Neural cell (in vitro differentiated cells): Measurements from ENCODE around the gene MRPL24. TPM values are rescaled to one million over a fixed set of nuclear protein-coding genes. Genes with fewer than 3 reads are reported as not detected.

Experiments used
- H2AFZ ChIP-seq: fragments of 200-600, 300-800 bp; sonication (generic), shearing (Covaris generic); 2 replicates; pipeline ENCODE4 v1.6.0; 2014; ENCODE audit warnings: low read depth, mild to moderate bottlenecking, antibody characterized with exemption, low read length, moderate library complexity
- H3F3A ChIP-seq: fragments of 200-600 bp; shearing (Covaris generic); 2 replicates; pipeline ENCODE4 v1.6.1; 2016; ENCODE audit warnings: mild to moderate bottlenecking, moderate library complexity, mixed read lengths, antibody characterized with exemption, low read length; ENCODE audit not compliant: insufficient read depth, poor library complexity, severe bottlenecking
- H3K27ac ChIP-seq: fragments of 200-600, 300-800 bp; sonication (generic), shearing (Covaris generic); 2 replicates; pipeline ENCODE4 v1.5.1; 2014; ENCODE audit warnings: mild to moderate bottlenecking, low read length, moderate library complexity
- H3K27me3 ChIP-seq: fragments of 300-800, 200-600 bp; sonication (generic), shearing (Covaris generic); 2 replicates; pipeline ENCODE4 v1.6.0; 2014; ENCODE audit warnings: mild to moderate bottlenecking, low read depth, low read length, moderate library complexity; ENCODE audit not compliant: insufficient read depth
- H3K36me3 ChIP-seq: fragments of 300-800, 200-600 bp; sonication (generic), shearing (Covaris generic); 2 replicates; pipeline ENCODE4 v1.5.1; 2014; ENCODE audit warnings: mild to moderate bottlenecking, antibody characterized with exemption, low read length, moderate library complexity; ENCODE audit not compliant: insufficient read depth
- H3K4me2 ChIP-seq: fragments of 300-800, 200-600 bp; sonication (generic), shearing (Covaris generic); 2 replicates; pipeline ENCODE4 v1.6.0; 2014; ENCODE audit warnings: mild to moderate bottlenecking, low read length
- H3K4me3 ChIP-seq: fragments of 300-800, 200-600 bp; sonication (generic), shearing (Covaris generic); 2 replicates; pipeline ENCODE4 v1.5.1; 2014; ENCODE audit warnings: mild to moderate bottlenecking, low read length, moderate library complexity
- H3K79me2 ChIP-seq: fragments of 200-600 bp; shearing (Covaris generic); replicated peaks from 2 replicates; pipeline ENCODE4 v1.6.0; 2014; ENCODE audit warnings: mild to moderate bottlenecking, low read length, moderate library complexity; ENCODE audit not compliant: insufficient read depth
- H3K9ac ChIP-seq: fragments of 300-800, 200-600 bp; sonication (generic), shearing (Covaris generic); 2 replicates; pipeline ENCODE4 v1.6.1; 2016; ENCODE audit warnings: mild to moderate bottlenecking, low read length, mixed read lengths
- H3K9me2 ChIP-seq: fragments of 200-600 bp; shearing (Covaris generic); 2 replicates; pipeline ENCODE4 v1.6.1; 2016; ENCODE audit warnings: mild to moderate bottlenecking, low read length, mixed read lengths; ENCODE audit not compliant: insufficient read depth
- H3K9me3 ChIP-seq: fragments of 200-600, 300-800 bp; sonication (generic), shearing (Covaris generic); 2 replicates; pipeline ENCODE4 v1.6.1; 2016; ENCODE audit warnings: mild to moderate bottlenecking, mixed run types, low read length, moderate library complexity, mixed read lengths
- H4K20me1 ChIP-seq: fragments of 200-600 bp; shearing (Covaris generic); 2 replicates; pipeline ENCODE4 v1.6.1; 2016; ENCODE audit warnings: mild to moderate bottlenecking, mixed run types; ENCODE audit not compliant: insufficient read depth
- CTCF ChIP-seq: fragments of 450-650 bp; IDR thresholded peaks from 2 replicates; pipeline ENCODE4 v1.5.1; 2014; ENCODE audit warnings: antibody characterized with exemption, mild to moderate bottlenecking, moderate library complexity; ENCODE audit not compliant: poor library complexity, severe bottlenecking
- EP300 ChIP-seq: fragments of 450-650 bp; conservative IDR thresholded peaks from 2 replicates; pipeline ENCODE4 v1.6.1; 2014; ENCODE audit warnings: antibody characterized with exemption, mild to moderate bottlenecking, moderate library complexity; ENCODE audit not compliant: poor library complexity, severe bottlenecking
- EZH2 ChIP-seq: fragments of 200-600, 300-800 bp; shearing (Covaris generic), sonication (generic); IDR thresholded peaks from 2 replicates; pipeline ENCODE4 v1.6.1; 2014; ENCODE audit warnings: antibody characterized with exemption, low read length, borderline replicate concordance, mild to moderate bottlenecking; ENCODE audit not compliant: insufficient read depth, poor library complexity, severe bottlenecking
- MXI1 ChIP-seq: fragments of 450-650 bp; conservative IDR thresholded peaks from 2 replicates; pipeline ENCODE4 v1.6.1; 2014; ENCODE audit warnings: antibody characterized with exemption, mild to moderate bottlenecking; ENCODE audit not compliant: poor library complexity, severe bottlenecking
- POLR2AphosphoS5 ChIP-seq: IDR thresholded peaks from 2 replicates; pipeline ENCODE4 v1.6.1; 2012
- RAD21 ChIP-seq: fragments of 450-650 bp; conservative IDR thresholded peaks from 2 replicates; pipeline ENCODE4 v1.6.1; 2014; ENCODE audit warnings: antibody characterized with exemption, mild to moderate bottlenecking, moderate library complexity
- REST ChIP-seq: IDR thresholded peaks from 2 replicates; pipeline ENCODE4 v1.6.1; 2012; ENCODE audit warnings: borderline replicate concordance
- SMC3 ChIP-seq: fragments of 450-650 bp; conservative IDR thresholded peaks from 2 replicates; pipeline ENCODE4 v1.6.1; 2014; ENCODE audit warnings: antibody characterized with exemption, mild to moderate bottlenecking, moderate library complexity; ENCODE audit not compliant: poor library complexity
- TAF1 ChIP-seq: IDR thresholded peaks from 2 replicates; pipeline ENCODE4 v1.6.1; 2012; ENCODE audit warnings: low read depth
- polyA plus RNA-seq: library from polyadenylated mRNA; depleted of rRNA; stranded (reverse); fragments of >200 nt; gene quantifications from 2 replicates; pipeline ENCODE4 v1.2.3, GENCODE V29; 2014

Gene MRPL24
- polyA plus RNA-seq, 1 donor from 2014 or later = 56.5 TPM

- Histone ChIP-seq H3K4me3 (no peak overlapping the region), H3K4me2 (no peak overlapping the region), H3K9ac (no peak overlapping the region)
Observed at GRCh38 chr1:156703336-156703735, 37.6 kb downstream of the MRPL24 start.

GRCh38 chr1:156700736-156701531 lies 40.0 kb downstream of the MRPL24 start:
- peaks cover 2% of the 10 kb centered on the region for H3F3A ChIP-seq
- no peak for TF ChIP-seq MXI1
- no peak for TF ChIP-seq EP300
- H3K9me3 ChIP-seq = no peaks in the 10 kb centered on the region
- no peaks in the 10 kb centered on the region for H3K79me2 ChIP-seq
- H2AFZ ChIP-seq = no peak overlapping the region
- no peaks in the 10 kb centered on the region for H4K20me1 ChIP-seq
- H3K4me3 ChIP-seq = no peak overlapping the region
- H3K4me2 ChIP-seq = no peak overlapping the region
- H3K9me2 ChIP-seq = no peaks in the 10 kb centered on the region
- peaks cover 15% of the 10 kb centered on the region for H3K27me3 ChIP-seq
- H3K9ac ChIP-seq = no peak overlapping the region
- H3K27ac ChIP-seq = no peak overlapping the region
- no peaks in the 10 kb centered on the region for H3K36me3 ChIP-seq

More at GRCh38 chr1:156703336-156703735, 37.6 kb downstream of the MRPL24 start:
- Histone ChIP-seq H3K27me3 (peaks cover 15% of the 10 kb centered on the region), H3K79me2 (no peaks in the 10 kb centered on the region), H3K36me3 (no peaks in the 10 kb centered on the region), H3K27ac (no peak overlapping the region), H3K9me2 (no peaks in the 10 kb centered on the region), H4K20me1 (no peaks in the 10 kb centered on the region), H3K9me3 (no peaks in the 10 kb centered on the region), H3F3A (peaks cover 8% of the 10 kb centered on the region), H2AFZ (no peak overlapping the region)
- TF ChIP-seq MXI1 (no peak), SMC3 (no peak), CTCF (no peak), REST (no peak), RAD21 (no peak), POLR2AphosphoS5 (no peak), EZH2 (no peak), TAF1 (no peak), EP300 (no peak)
